ENCODE data around the gene AOPEP. TPM values are rescaled to one million over a fixed set of nuclear protein-coding genes. Genes with fewer than 3 reads are reported as not detected.

AOPEP gene
- 3.8 TPM for polyA plus RNA-seq (2012; ENCODE audit: low read depth, missing spikeins)

- peak; percentile 98 for FAIRE-seq
- TF ChIP-seq POU2F2 (IDR thresholded peaks at IDR 0.05; ENCODE audit: low read depth, low read length) (peak; percentile 65), POLR2AphosphoS5 (IDR thresholded peaks at IDR 0.05; ENCODE audit: low read depth, low read length) (peak; percentile 87), POLR2A (IDR thresholded peaks at IDR 0.05; ENCODE audit: low read depth, low read length) (peak; percentile 86), PAX5 (IDR thresholded peaks at IDR 0.05; ENCODE audit: insufficient read depth, low read length, severe bottlenecking) (no peak), TAF1 (IDR thresholded peaks at IDR 0.05; ENCODE audit: low read depth, low read length) (peak; percentile 58), SPI1 (IDR thresholded peaks at IDR 0.05; ENCODE audit: low read depth, low read length) (peak; percentile 79)
Measured at GRCh38 chr9:94726495-94727191, at the start of gene AOPEP. TSS of gene AOPEP (plus strand) at chr9:94726699. CDS start at chr9:94759784, 33,085 bp downstream.

GRCh38 chr9:94677929-94678328 lies 48.6 kb upstream of the AOPEP start:
- DNase-seq (ENCODE audit: insufficient read length, low spot score) (no peak), FAIRE-seq (no peak)
- TF ChIP-seq POLR2A (IDR thresholded peaks at IDR 0.05; ENCODE audit: low read depth, low read length) = no peak
- TF ChIP-seq PAX5 (IDR thresholded peaks at IDR 0.05; ENCODE audit: insufficient read depth, low read length, severe bottlenecking) = no peak
- no peak for TF ChIP-seq POLR2AphosphoS5 (IDR thresholded peaks at IDR 0.05; ENCODE audit: low read depth, low read length)
- TF ChIP-seq SPI1 (IDR thresholded peaks at IDR 0.05; ENCODE audit: low read depth, low read length) = no peak
- no peak for TF ChIP-seq POU2F2 (IDR thresholded peaks at IDR 0.05; ENCODE audit: low read depth, low read length)
- no peak for TF ChIP-seq TAF1 (IDR thresholded peaks at IDR 0.05; ENCODE audit: low read depth, low read length)

More at GRCh38 chr9:94726495-94727191, at the start of gene AOPEP:
- DNase-seq (ENCODE audit: insufficient read length, low spot score) = peak; percentile 99

- FAIRE-seq (no peak), DNase-seq (ENCODE audit: insufficient read length, low spot score) (no peak)
- no peak for TF ChIP-seq TAF1 (IDR thresholded peaks at IDR 0.05; ENCODE audit: low read depth, low read length)
- TF ChIP-seq SPI1 (IDR thresholded peaks at IDR 0.05; ENCODE audit: low read depth, low read length) = no peak
- TF ChIP-seq POU2F2 (IDR thresholded peaks at IDR 0.05; ENCODE audit: low read depth, low read length) = no peak
- TF ChIP-seq POLR2AphosphoS5 (IDR thresholded peaks at IDR 0.05; ENCODE audit: low read depth, low read length) = no peak
- no peak for TF ChIP-seq PAX5 (IDR thresholded peaks at IDR 0.05; ENCODE audit: insufficient read depth, low read length, severe bottlenecking)
- TF ChIP-seq POLR2A (IDR thresholded peaks at IDR 0.05; ENCODE audit: low read depth, low read length) = no peak
Measured at GRCh38 chr9:94679587-94679986, 46.9 kb upstream of the AOPEP start.

- DNase-seq (ENCODE audit: insufficient read length, low spot score) (no peak), FAIRE-seq (no peak)
- TF ChIP-seq POLR2AphosphoS5 (IDR thresholded peaks at IDR 0.05; ENCODE audit: low read depth, low read length) (no peak), POU2F2 (IDR thresholded peaks at IDR 0.05; ENCODE audit: low read depth, low read length) (no peak), POLR2A (IDR thresholded peaks at IDR 0.05; ENCODE audit: low read depth, low read length) (no peak), TAF1 (IDR thresholded peaks at IDR 0.05; ENCODE audit: low read depth, low read length) (no peak), PAX5 (IDR thresholded peaks at IDR 0.05; ENCODE audit: insufficient read depth, low read length, severe bottlenecking) (no peak), SPI1 (IDR thresholded peaks at IDR 0.05; ENCODE audit: low read depth, low read length) (no peak)
Measured at GRCh38 chr9:94680020-94680419, 46.5 kb upstream of the AOPEP start.

GRCh38 chr9:94680621-94681020 lies 45.9 kb upstream of the AOPEP start:
- TF ChIP-seq SPI1 (IDR thresholded peaks at IDR 0.05; ENCODE audit: low read depth, low read length) = no peak
- no peak for TF ChIP-seq TAF1 (IDR thresholded peaks at IDR 0.05; ENCODE audit: low read depth, low read length)
- TF ChIP-seq POLR2A (IDR thresholded peaks at IDR 0.05; ENCODE audit: low read depth, low read length) = no peak
- TF ChIP-seq POLR2AphosphoS5 (IDR thresholded peaks at IDR 0.05; ENCODE audit: low read depth, low read length) = no peak
- TF ChIP-seq POU2F2 (IDR thresholded peaks at IDR 0.05; ENCODE audit: low read depth, low read length) = no peak
- no peak for TF ChIP-seq PAX5 (IDR thresholded peaks at IDR 0.05; ENCODE audit: insufficient read depth, low read length, severe bottlenecking)
- no peak for FAIRE-seq
- DNase-seq (ENCODE audit: insufficient read length, low spot score) = no peak

- DNase-seq (ENCODE audit: insufficient read length, low spot score) (peak; percentile 44), FAIRE-seq (peak; percentile 90)
- TF ChIP-seq PAX5 (IDR thresholded peaks at IDR 0.05; ENCODE audit: insufficient read depth, low read length, severe bottlenecking) (no peak), SPI1 (IDR thresholded peaks at IDR 0.05; ENCODE audit: low read depth, low read length) (no peak), POLR2AphosphoS5 (IDR thresholded peaks at IDR 0.05; ENCODE audit: low read depth, low read length) (no peak), POLR2A (IDR thresholded peaks at IDR 0.05; ENCODE audit: low read depth, low read length) (no peak), TAF1 (IDR thresholded peaks at IDR 0.05; ENCODE audit: low read depth, low read length) (no peak), POU2F2 (IDR thresholded peaks at IDR 0.05; ENCODE audit: low read depth, low read length) (no peak)
Measured at GRCh38 chr9:94681508-94681907, 45.0 kb upstream of the AOPEP start.

- TF ChIP-seq POLR2A (IDR thresholded peaks at IDR 0.05; ENCODE audit: low read depth, low read length) (no peak), SPI1 (IDR thresholded peaks at IDR 0.05; ENCODE audit: low read depth, low read length) (peak; percentile 68)
- FAIRE-seq (no peak), DNase-seq (ENCODE audit: insufficient read length, low spot score) (no peak)
Measured at GRCh38 chr9:94685359-94685758, 41.1 kb upstream of the AOPEP start.

- FAIRE-seq (no peak), DNase-seq (ENCODE audit: insufficient read length, low spot score) (no peak)
- TF ChIP-seq POU2F2 (IDR thresholded peaks at IDR 0.05; ENCODE audit: low read depth, low read length) (no peak), TAF1 (IDR thresholded peaks at IDR 0.05; ENCODE audit: low read depth, low read length) (no peak), PAX5 (IDR thresholded peaks at IDR 0.05; ENCODE audit: insufficient read depth, low read length, severe bottlenecking) (no peak), POLR2A (IDR thresholded peaks at IDR 0.05; ENCODE audit: low read depth, low read length) (no peak), SPI1 (IDR thresholded peaks at IDR 0.05; ENCODE audit: low read depth, low read length) (no peak), POLR2AphosphoS5 (IDR thresholded peaks at IDR 0.05; ENCODE audit: low read depth, low read length) (no peak)
Measured at GRCh38 chr9:94687451-94687850, 39.0 kb upstream of the AOPEP start.

- TF ChIP-seq PAX5 (IDR thresholded peaks at IDR 0.05; ENCODE audit: insufficient read depth, low read length, severe bottlenecking) (no peak), TAF1 (IDR thresholded peaks at IDR 0.05; ENCODE audit: low read depth, low read length) (no peak), POLR2AphosphoS5 (IDR thresholded peaks at IDR 0.05; ENCODE audit: low read depth, low read length) (no peak), POLR2A (IDR thresholded peaks at IDR 0.05; ENCODE audit: low read depth, low read length) (no peak)
- DNase-seq (ENCODE audit: insufficient read length, low spot score) (no peak), FAIRE-seq (no peak)
Measured at GRCh38 chr9:94690344-94690743, 36.2 kb upstream of the AOPEP start.

GRCh38 chr9:94692601-94693000 lies 33.9 kb upstream of the AOPEP start:
- DNase-seq (ENCODE audit: insufficient read length, low spot score) = no peak
- no peak for TF ChIP-seq POLR2A (IDR thresholded peaks at IDR 0.05; ENCODE audit: low read depth, low read length)
- no peak for TF ChIP-seq POLR2AphosphoS5 (IDR thresholded peaks at IDR 0.05; ENCODE audit: low read depth, low read length)
- TF ChIP-seq POU2F2 (IDR thresholded peaks at IDR 0.05; ENCODE audit: low read depth, low read length) = no peak
- TF ChIP-seq PAX5 (IDR thresholded peaks at IDR 0.05; ENCODE audit: insufficient read depth, low read length, severe bottlenecking) = no peak
- TF ChIP-seq TAF1 (IDR thresholded peaks at IDR 0.05; ENCODE audit: low read depth, low read length) = no peak
- TF ChIP-seq SPI1 (IDR thresholded peaks at IDR 0.05; ENCODE audit: low read depth, low read length) = no peak
- no peak for FAIRE-seq

All from GM12891 (cell line).